HepG2 (cell line): ENCODE measurements around the gene ASIC3. TPM values are rescaled to one million over a fixed set of nuclear protein-coding genes. Genes with fewer than 3 reads are reported as not detected.

Experiments used
- CEBPG ChIP-seq: IDR thresholded peaks from 2 replicates; pipeline ENCODE4 v1.6.1; 2016
- E2F5 ChIP-seq: sonication (generic); formaldehyde crosslinking; conservative IDR thresholded peaks from 2 replicates; pipeline ENCODE4 v1.4.0; 2020; ENCODE audit warnings: missing genetic modification reagents
- ELF3 ChIP-seq: IDR thresholded peaks from 2 replicates; pipeline ENCODE4 v1.6.1; 2016; ENCODE audit warnings: missing genetic modification reagents, missing compliant biosample characterization
- GFI1 ChIP-seq: sonication (generic); formaldehyde crosslinking; IDR thresholded peaks from 2 replicates; pipeline ENCODE4 v1.5.0; 2020; ENCODE audit warnings: missing genetic modification reagents, mild to moderate bottlenecking, borderline replicate concordance
- HDAC2 ChIP-seq: sonication (generic); formaldehyde crosslinking; IDR thresholded peaks from 2 replicates; pipeline ENCODE4 v1.4.0; 2020; ENCODE audit warnings: missing genetic modification reagents
- IKZF5 ChIP-seq: IDR thresholded peaks from 2 replicates; pipeline ENCODE4 v1.6.1; 2018; ENCODE audit warnings: missing genetic modification reagents, mild to moderate bottlenecking, missing compliant biosample characterization
- MED1 ChIP-seq: sonication (generic); formaldehyde crosslinking; IDR thresholded peaks from 2 replicates; pipeline ENCODE4 v1.4.0; 2020; ENCODE audit warnings: missing genetic modification reagents
- NCOA5 ChIP-seq: sonication (generic); formaldehyde crosslinking; IDR thresholded peaks from 2 replicates; pipeline ENCODE4 v1.4.0; 2020; ENCODE audit warnings: missing genetic modification reagents
- NFYC ChIP-seq: IDR thresholded peaks from 2 replicates; pipeline ENCODE4 v1.6.1; 2016; ENCODE audit warnings: missing genetic modification reagents, missing compliant biosample characterization
- PRMT3 ChIP-seq: sonication (generic); formaldehyde crosslinking; IDR thresholded peaks from 2 replicates; pipeline ENCODE4 v1.8.1; 2022; ENCODE audit warnings: low read depth, mild to moderate bottlenecking, moderate library complexity, missing genetic modification reagents, borderline replicate concordance
- PRPF4 ChIP-seq: fragments of 200-400 bp; formaldehyde crosslinking; IDR thresholded peaks from 2 replicates; pipeline ENCODE4 v1.6.1; 2016; ENCODE audit warnings: low read length, low read depth; ENCODE audit not compliant: poor library complexity, severe bottlenecking
- RFX5 ChIP-seq: IDR thresholded peaks from 2 replicates; pipeline ENCODE4 v1.6.1; 2011; ENCODE audit warnings: low read depth, low read length, improper control_type of control experiment
- THRA ChIP-seq: sonication (generic); formaldehyde crosslinking; IDR thresholded peaks from 2 replicates; pipeline ENCODE4 v1.4.0; 2020; ENCODE audit warnings: missing genetic modification reagents, borderline replicate concordance
- TMF1 ChIP-seq: sonication (generic); formaldehyde crosslinking; IDR thresholded peaks from 2 replicates; pipeline ENCODE4 v1.8.1; 2022; ENCODE audit warnings: low read depth, missing genetic modification reagents
- U2AF2 ChIP-seq: fragments of 200-400 bp; formaldehyde crosslinking; IDR thresholded peaks from 2 replicates; pipeline ENCODE4 v1.6.1; 2017; ENCODE audit warnings: low read depth, mild to moderate bottlenecking, low read length
- ZBTB38 ChIP-seq: sonication (generic); formaldehyde crosslinking; IDR thresholded peaks from 2 replicates; pipeline ENCODE4 v1.5.1; 2020; ENCODE audit warnings: mild to moderate bottlenecking, missing genetic modification reagents
- ZEB1 ChIP-seq: IDR thresholded peaks from 2 replicates; pipeline ENCODE4 v1.6.1; 2012; ENCODE audit warnings: mild to moderate bottlenecking, low read depth, inconsistent platforms; ENCODE audit not compliant: insufficient replicate concordance
- ZNF207 ChIP-seq: fragments of 450-650 bp; IDR thresholded peaks from 2 replicates; pipeline ENCODE4 v1.6.1; 2016; ENCODE audit warnings: antibody characterized with exemption, borderline replicate concordance
- ZNF362 ChIP-seq: sonication (generic); formaldehyde crosslinking; IDR thresholded peaks from 2 replicates; pipeline ENCODE4 v1.4.0; 2020; ENCODE audit warnings: missing genetic modification reagents, mild to moderate bottlenecking, borderline replicate concordance
- ZNF687 ChIP-seq: sonication (generic); formaldehyde crosslinking; IDR thresholded peaks from 2 replicates; pipeline ENCODE4 v1.5.1; 2020; ENCODE audit warnings: mild to moderate bottlenecking, missing genetic modification reagents, moderate library complexity
- ZNF746 ChIP-seq: sonication (generic); formaldehyde crosslinking; IDR thresholded peaks from 2 replicates; pipeline ENCODE4 v1.8.0; 2022; ENCODE audit warnings: mild to moderate bottlenecking, missing genetic modification reagents
- polyA plus RNA-seq, 8 experiments: library from polyadenylated mRNA; depleted of rRNA in 3 of 8; stranded (reverse) in 7 of 8; unstranded in 1 of 8; fragments of >200 nt; fragmentation: Illumina TruSeq in 4 of 8; extraction: Trizol in 4 of 8; gene quantifications; 2 replicates each; pipeline versions ENCODE4 v1.2.1 to v1.2.3, GENCODE V29; 2011 to 2016; ENCODE audit warnings: low read depth in 4 of 8, missing spikeins in 1 of 8, mixed read lengths in 1 of 8; ENCODE audit not compliant: insufficient read depth in 1 of 8
- total RNA-seq, 5 experiments: library from RNA; depleted of rRNA; stranded (reverse); fragments of >200 nt; fragmentation: Illumina TruSeq; extraction: Trizol; gene quantifications; 2 replicates each; pipeline ENCODE4 v1.2.3, GENCODE V29; 2016; ENCODE audit warnings: low read depth in 1 of 5

ASIC3 gene
- total and polyA plus RNA-seq, 2 of the 13 experiments (the other 11 are each of a cell fraction or from before 2014, with no cell fraction given), result 0.51 TPM; not detected in 1

GRCh38 chr7:151008511-151009323 is 39.6 kb upstream of the ASIC3 start (continued):
- TF ChIP-seq THRA (CRISPR knock-in tag) (0 out of 2 replicates have a peak, but pooled peaks have one; percentile 44), NFYC (CRISPR knock-in tag) (no peak), ZNF746 (no peak), TMF1 (peak; percentile 55; the same call in 1 of the 2 replicates), U2AF2 (no peak), ZEB1 (no peak), ZBTB38 (CRISPR knock-in tag) (no peak), RFX5 (no peak), HDAC2 (CRISPR knock-in tag) (0 out of 2 replicates have a peak, but pooled peaks have one; percentile 49), ZNF362 (CRISPR knock-in tag) (no peak), MED1 (CRISPR knock-in tag) (peak; percentile 35; the same call in 1 of the 2 replicates), ZNF687 (peak; percentile 80), NCOA5 (CRISPR knock-in tag) (no peak), PRMT3 (no peak), E2F5 (CRISPR knock-in tag) (no peak; the same call in 1 of the 2 replicates), CEBPG (CRISPR knock-in tag) (no peak), ELF3 (CRISPR knock-in tag) (0 out of 2 replicates have a peak, but pooled peaks have one; percentile 25), GFI1 (peak; percentile 55; the same call in 1 of the 2 replicates), IKZF5 (CRISPR knock-in tag) (no peak), PRPF4 (no peak), ZNF207 (no peak)
